ENCODE data around the gene P3H2. TPM values are rescaled to one million over a fixed set of nuclear protein-coding genes. Genes with fewer than 3 reads are reported as not detected.

P3H2 gene
- polyA plus RNA-seq, 6 donors from 2014 or later: not detected

- ATAC-seq (ENCODE audit: low read depth in 2 of 2) (no peak), DNase-seq (no peak)
- Mint-ChIP-seq H3K4me1 (no peaks in the 10 kb centered on the region), H3K27me3 (peaks cover 0 to 5% (median 0%) of the 10 kb centered on the region in 3 donors), H3K9me3 (no peaks in the 10 kb centered on the region), H3K4me3 (no peak overlapping the region), H3K36me3 (no peaks in the 10 kb centered on the region), H3K27ac (no peak overlapping the region)
Observed at GRCh38 chr3:190010486-190010885, 110.2 kb downstream of the P3H2 start.

- no peaks in the 10 kb centered on the region for H3K36me3 Mint-ChIP-seq
- no peaks in the 10 kb centered on the region for H3K9me3 Mint-ChIP-seq
- H3K4me3 Mint-ChIP-seq: no peak overlapping the region
- H3K27ac Mint-ChIP-seq: no peak overlapping the region
- no peak for DNase-seq
- no peak for ATAC-seq (ENCODE audit: low read depth in 2 of 2)
- H3K27me3 Mint-ChIP-seq: peaks cover 0 to 5% (median 0%) of the 10 kb centered on the region in 3 donors
- no peaks in the 10 kb centered on the region for H3K4me1 Mint-ChIP-seq
Observed at GRCh38 chr3:190009614-190010013, 111.1 kb downstream of the P3H2 start.

- Mint-ChIP-seq H3K36me3 (no peaks in the 10 kb centered on the region), H3K27ac (no peak overlapping the region), H3K27me3 (peaks cover 0 to 5% (median 0%) of the 10 kb centered on the region in 3 donors), H3K4me1 (no peaks in the 10 kb centered on the region), H3K4me3 (no peak overlapping the region), H3K9me3 (no peaks in the 10 kb centered on the region)
- ATAC-seq (ENCODE audit: low read depth in 2 of 2) (no peak), DNase-seq (no peak)
Observed at GRCh38 chr3:190008432-190008831, 112.3 kb downstream of the P3H2 start.

GRCh38 chr3:190005343-190006113 is 115.2 kb downstream of the P3H2 start:
- Mint-ChIP-seq H3K36me3 (no peaks in the 10 kb centered on the region), H3K4me3 (no peak overlapping the region), H3K9me3 (no peaks in the 10 kb centered on the region), H3K27ac (no peak overlapping the region), H3K27me3 (peaks cover 0 to 5% (median 0%) of the 10 kb centered on the region in 3 donors), H3K4me1 (no peaks in the 10 kb centered on the region)
- no peak for ATAC-seq (ENCODE audit: low read depth in 2 of 2)
- no peak for DNase-seq

- H3K36me3 Mint-ChIP-seq: no peaks in the 10 kb centered on the region
- no peaks in the 10 kb centered on the region for H3K9me3 Mint-ChIP-seq
- H3K4me3 Mint-ChIP-seq: no peak overlapping the region
- H3K27me3 Mint-ChIP-seq: peaks cover 0 to 5% (median 0%) of the 10 kb centered on the region in 3 donors
- ATAC-seq (ENCODE audit: low read depth in 2 of 2): no peak
- no peak for DNase-seq
- no peak overlapping the region for H3K27ac Mint-ChIP-seq
- H3K4me1 Mint-ChIP-seq: no peaks in the 10 kb centered on the region
Observed at GRCh38 chr3:190004656-190005055, 116.0 kb downstream of the P3H2 start.

- H3K4me1 Mint-ChIP-seq: no peaks in the 10 kb centered on the region
- no peaks in the 10 kb centered on the region for H3K9me3 Mint-ChIP-seq
- no peak for ATAC-seq (ENCODE audit: low read depth in 2 of 2)
- DNase-seq: no peak
- no peak overlapping the region for H3K4me3 Mint-ChIP-seq
- H3K36me3 Mint-ChIP-seq: no peaks in the 10 kb centered on the region
- H3K27ac Mint-ChIP-seq: no peak overlapping the region
- H3K27me3 Mint-ChIP-seq: peaks cover 0 to 5% (median 0%) of the 10 kb centered on the region in 3 donors
Observed at GRCh38 chr3:190003681-190004123, 117.0 kb downstream of the P3H2 start.

- Mint-ChIP-seq H3K36me3 (no peaks in the 10 kb centered on the region), H3K4me3 (no peak overlapping the region)
- no peak for ATAC-seq (ENCODE audit: low read depth in 2 of 2)
Observed at GRCh38 chr3:190003068-190003467, 117.6 kb downstream of the P3H2 start.

GRCh38 chr3:190001426-190001825 is 119.3 kb downstream of the P3H2 start:
- H3K36me3 Mint-ChIP-seq: no peaks in the 10 kb centered on the region
- H3K4me3 Mint-ChIP-seq: no peak overlapping the region

More at GRCh38 chr3:190003068-190003467, 117.6 kb downstream of the P3H2 start:
- H3K9me3 Mint-ChIP-seq: no peaks in the 10 kb centered on the region
- H3K27ac Mint-ChIP-seq: no peak overlapping the region
- peaks cover 0 to 5% (median 0%) of the 10 kb centered on the region in 3 donors for H3K27me3 Mint-ChIP-seq
- no peaks in the 10 kb centered on the region for H3K4me1 Mint-ChIP-seq
- no peak for DNase-seq

GRCh38 chr3:190000861-190001196 is 119.9 kb downstream of the P3H2 start:
- DNase-seq (no peak), ATAC-seq (ENCODE audit: low read depth in 2 of 2) (no peak)
- Mint-ChIP-seq H3K4me3 (no peak overlapping the region), H3K27ac (no peak overlapping the region), H3K36me3 (no peaks in the 10 kb centered on the region), H3K4me1 (no peaks in the 10 kb centered on the region), H3K27me3 (no peaks in the 10 kb centered on the region), H3K9me3 (peaks cover 0 to 3% (median 0%) of the 10 kb centered on the region in 7 donors)

More at GRCh38 chr3:190001426-190001825, 119.3 kb downstream of the P3H2 start:
- ATAC-seq (ENCODE audit: low read depth in 2 of 2) (no peak), DNase-seq (no peak)
- Mint-ChIP-seq H3K27ac (no peak overlapping the region), H3K27me3 (peaks cover 0 to 2% (median 0%) of the 10 kb centered on the region in 3 donors), H3K4me1 (no peaks in the 10 kb centered on the region), H3K9me3 (peaks cover 0 to 3% (median 0%) of the 10 kb centered on the region in 7 donors)

GRCh38 chr3:190000187-190000860 is 120.4 kb downstream of the P3H2 start:
- no peak for ATAC-seq (ENCODE audit: low read depth in 2 of 2)
- Mint-ChIP-seq H3K9me3 (peaks cover 0 to 3% (median 3%) of the 10 kb centered on the region in 7 donors), H3K27me3 (no peaks in the 10 kb centered on the region), H3K27ac (no peak overlapping the region), H3K4me1 (no peaks in the 10 kb centered on the region), H3K4me3 (no peak overlapping the region), H3K36me3 (no peaks in the 10 kb centered on the region)
- DNase-seq: no peak

- DNase-seq (no peak), ATAC-seq (ENCODE audit: low read depth in 2 of 2) (no peak)
- no peaks in the 10 kb centered on the region for H3K27me3 Mint-ChIP-seq
- H3K4me3 Mint-ChIP-seq: no peak overlapping the region
- H3K36me3 Mint-ChIP-seq: no peaks in the 10 kb centered on the region
- H3K4me1 Mint-ChIP-seq: no peaks in the 10 kb centered on the region
- no peak overlapping the region for H3K27ac Mint-ChIP-seq
- peaks cover 0 to 3% (median 3%) of the 10 kb centered on the region in 7 donors for H3K9me3 Mint-ChIP-seq
Observed at GRCh38 chr3:189999718-190000117, 121.0 kb downstream of the P3H2 start.

- H3K27me3 Mint-ChIP-seq: no peaks in the 10 kb centered on the region
- H3K27ac Mint-ChIP-seq: no peak overlapping the region
- no peak for DNase-seq
- peaks cover 0 to 3% (median 3%) of the 10 kb centered on the region in 7 donors for H3K9me3 Mint-ChIP-seq
- H3K4me1 Mint-ChIP-seq: no peaks in the 10 kb centered on the region
- no peak overlapping the region for H3K4me3 Mint-ChIP-seq
- no peaks in the 10 kb centered on the region for H3K36me3 Mint-ChIP-seq
- ATAC-seq (ENCODE audit: low read depth in 2 of 2): no peak
Observed at GRCh38 chr3:189995129-189995528, 125.6 kb downstream of the P3H2 start.

- no peak overlapping the region for H3K4me3 Mint-ChIP-seq
- no peak overlapping the region for H3K27ac Mint-ChIP-seq
- H3K27me3 Mint-ChIP-seq: peaks cover 0 to 4% (median 0%) of the 10 kb centered on the region in 3 donors
- DNase-seq (no peak), ATAC-seq (ENCODE audit: low read depth in 2 of 2) (no peak)
- no peaks in the 10 kb centered on the region for H3K36me3 Mint-ChIP-seq
- H3K4me1 Mint-ChIP-seq: no peaks in the 10 kb centered on the region
- peaks cover 0 to 3% (median 0%) of the 10 kb centered on the region in 7 donors for H3K9me3 Mint-ChIP-seq
Observed at GRCh38 chr3:189990826-189991225, 129.9 kb downstream of the P3H2 start.

GRCh38 chr3:189988854-189989253 is 131.8 kb downstream of the P3H2 start:
- Mint-ChIP-seq H3K9me3 (no peaks in the 10 kb centered on the region), H3K27me3 (peaks cover 0 to 4% (median 0%) of the 10 kb centered on the region in 3 donors), H3K36me3 (no peaks in the 10 kb centered on the region), H3K27ac (no peak overlapping the region), H3K4me3 (no peak overlapping the region), H3K4me1 (no peaks in the 10 kb centered on the region)
- DNase-seq (no peak), ATAC-seq (ENCODE audit: low read depth in 2 of 2) (no peak)
